GM19043 (cell line): Measurements from ENCODE around the gene GTPBP1.

Source experiments
- ATAC-seq: cut with Tn5 transposase; IDR thresholded peaks from one replicate; pipeline ENCODE4 v1.9.1; 2021; ENCODE audit warnings: low read depth; ENCODE audit not compliant: unreplicated experiment

GTPBP1 gene

DNA sequence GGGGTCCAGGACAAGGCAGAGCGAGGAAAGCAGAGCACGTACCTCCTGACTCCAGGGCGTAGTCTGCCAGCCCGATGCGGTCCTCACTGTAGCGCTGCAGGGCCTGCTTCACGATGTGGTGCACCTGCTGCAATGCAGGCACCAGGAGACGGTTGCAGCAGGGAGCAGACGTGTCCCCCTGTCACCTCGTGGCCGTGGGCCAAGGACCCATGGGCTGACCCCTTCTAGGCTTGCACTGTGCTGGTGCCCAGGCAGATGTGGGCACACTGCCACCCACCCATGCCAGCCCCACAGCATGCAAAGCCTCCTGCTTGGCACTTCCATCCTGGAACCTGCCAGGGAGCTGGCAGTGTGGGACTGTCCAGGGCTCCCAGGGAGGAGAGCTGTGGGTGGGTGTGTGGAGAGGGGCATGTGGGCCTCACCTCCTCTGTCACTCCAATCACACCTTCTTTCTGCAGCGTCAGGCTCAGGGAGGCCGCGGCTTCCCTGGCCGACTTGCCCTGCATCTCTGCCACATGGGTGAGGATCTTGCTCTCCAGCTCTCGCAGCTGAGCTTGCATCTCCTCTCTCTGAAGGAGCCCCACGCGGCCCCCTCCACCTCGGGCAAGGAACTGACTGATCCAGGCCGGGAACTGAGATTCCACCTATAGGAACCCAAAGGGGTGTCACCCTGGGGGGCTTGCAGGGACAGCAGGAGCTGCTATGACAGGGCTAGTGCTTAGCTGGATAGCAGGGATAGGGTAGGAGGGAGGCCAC, 33.7 kb downstream of the GTPBP1 start:
- no peak for ATAC-seq

GRCh38 chr22:38740116-38740723, 34.5 kb downstream of the GTPBP1 start:
- no peak for ATAC-seq

- ATAC-seq = no peak
Observed at GRCh38 chr22:38740754-38741153, 35.0 kb downstream of the GTPBP1 start.

- no peak for ATAC-seq
Observed at GRCh38 chr22:38741166-38741565, 35.4 kb downstream of the GTPBP1 start.

- no peak for ATAC-seq
Observed at GRCh38 chr22:38741576-38741975, 35.8 kb downstream of the GTPBP1 start.

DNA sequence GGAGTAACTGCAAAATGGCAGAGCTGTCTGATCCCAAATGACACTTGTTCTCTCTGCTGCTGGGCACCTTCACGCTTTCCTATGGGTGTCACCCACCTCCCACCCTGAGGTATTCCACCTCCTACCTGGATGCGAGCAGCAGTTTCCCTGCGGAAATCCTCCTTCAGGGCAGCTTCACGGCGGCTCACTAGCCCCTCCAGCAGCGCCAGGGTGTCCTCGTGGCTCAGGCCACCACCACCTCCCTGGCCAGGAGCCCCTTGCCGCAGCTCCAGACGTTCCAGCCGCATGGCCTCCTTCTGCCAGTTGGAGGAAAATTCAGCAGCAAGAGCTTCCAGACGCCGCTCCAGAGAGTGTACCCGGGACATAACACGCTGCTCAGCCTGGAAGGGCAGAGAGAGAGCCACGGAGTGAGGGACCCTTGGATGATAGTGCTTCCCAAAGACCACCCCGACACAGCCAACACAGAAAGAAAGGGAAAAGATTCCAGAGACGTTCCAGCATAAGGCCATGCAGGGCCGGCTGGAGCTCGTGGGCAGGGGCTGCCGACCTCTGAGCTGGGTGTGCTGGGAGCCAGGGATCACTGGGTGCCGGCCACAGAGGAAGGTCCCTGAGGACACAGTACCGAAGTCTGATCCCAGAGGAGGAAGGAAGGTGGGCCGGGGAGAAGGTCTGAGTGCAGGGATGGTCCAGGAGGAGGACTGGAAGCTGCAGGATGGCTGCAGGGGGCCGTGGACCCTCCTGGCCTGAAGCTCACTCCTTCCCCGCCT, 36.6 kb downstream of the GTPBP1 start:
- no peak for ATAC-seq

- ATAC-seq = no peak
Observed at GRCh38 chr22:38744981-38745380, 39.2 kb downstream of the GTPBP1 start.

- no peak for ATAC-seq
Observed at GRCh38 chr22:38745676-38746460, 40.1 kb downstream of the GTPBP1 start.

DNA sequence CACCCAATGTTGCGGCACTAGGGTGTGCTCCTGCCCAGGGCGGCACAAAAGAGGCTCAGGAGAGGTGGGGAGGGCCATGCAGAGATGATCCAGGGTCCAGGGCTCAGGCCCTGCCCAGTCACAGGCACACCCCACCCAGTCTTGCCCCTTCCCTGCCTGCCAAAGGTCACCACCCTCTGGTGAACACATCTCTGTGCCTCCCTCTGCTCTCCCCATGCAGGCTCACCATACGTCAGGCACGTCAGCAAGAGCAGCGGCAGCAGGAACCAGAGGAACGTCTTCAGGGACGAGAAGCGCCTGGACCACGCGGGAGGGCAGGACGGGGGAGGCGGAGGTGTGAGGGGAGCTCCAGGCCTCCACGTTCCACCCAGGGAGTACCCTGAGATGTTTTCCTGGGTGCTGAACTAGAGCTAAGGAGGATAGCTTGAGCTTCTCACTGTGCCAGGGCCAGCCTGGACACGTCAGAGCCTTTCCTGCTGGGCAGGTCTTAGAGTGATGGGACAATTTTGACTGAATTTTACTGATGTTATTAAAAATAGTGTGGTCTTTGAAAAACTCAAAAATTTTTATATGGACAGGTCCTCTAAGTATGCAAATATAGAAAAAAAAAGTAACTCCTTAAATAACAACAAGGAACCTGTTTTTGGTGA, 42.9 kb downstream of the GTPBP1 start:
- no peak for ATAC-seq

GRCh38 chr22:38750104-38750503, 44.4 kb downstream of the GTPBP1 start:
- ATAC-seq = no peak

DNA sequence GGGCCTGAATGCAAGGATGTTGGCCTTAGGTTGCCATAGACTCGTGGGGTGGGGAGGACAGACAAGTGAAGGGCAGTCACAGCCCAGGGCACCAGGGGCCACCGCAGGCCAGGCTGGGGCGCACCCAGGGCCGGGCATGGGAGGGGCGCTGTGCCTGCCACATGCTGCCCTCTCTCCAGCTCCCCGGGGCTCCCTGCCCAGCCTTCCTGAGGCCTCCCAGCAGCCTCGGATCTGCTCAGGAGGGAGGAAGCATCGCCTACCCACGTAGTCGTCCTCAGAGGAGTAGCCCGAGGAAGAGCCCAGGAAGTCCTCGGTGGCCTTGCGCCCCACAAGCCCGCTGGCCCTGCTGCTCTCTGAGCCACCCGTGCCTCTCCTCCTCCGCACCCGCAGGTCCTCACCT, 44.9 kb downstream of the GTPBP1 start:
- ATAC-seq = no peak

- ATAC-seq = no peak
Observed at GRCh38 chr22:38751066-38751421, 45.3 kb downstream of the GTPBP1 start.

GRCh38 chr22:38751422-38752346, 45.9 kb downstream of the GTPBP1 start:
- no peak for ATAC-seq

DNA sequence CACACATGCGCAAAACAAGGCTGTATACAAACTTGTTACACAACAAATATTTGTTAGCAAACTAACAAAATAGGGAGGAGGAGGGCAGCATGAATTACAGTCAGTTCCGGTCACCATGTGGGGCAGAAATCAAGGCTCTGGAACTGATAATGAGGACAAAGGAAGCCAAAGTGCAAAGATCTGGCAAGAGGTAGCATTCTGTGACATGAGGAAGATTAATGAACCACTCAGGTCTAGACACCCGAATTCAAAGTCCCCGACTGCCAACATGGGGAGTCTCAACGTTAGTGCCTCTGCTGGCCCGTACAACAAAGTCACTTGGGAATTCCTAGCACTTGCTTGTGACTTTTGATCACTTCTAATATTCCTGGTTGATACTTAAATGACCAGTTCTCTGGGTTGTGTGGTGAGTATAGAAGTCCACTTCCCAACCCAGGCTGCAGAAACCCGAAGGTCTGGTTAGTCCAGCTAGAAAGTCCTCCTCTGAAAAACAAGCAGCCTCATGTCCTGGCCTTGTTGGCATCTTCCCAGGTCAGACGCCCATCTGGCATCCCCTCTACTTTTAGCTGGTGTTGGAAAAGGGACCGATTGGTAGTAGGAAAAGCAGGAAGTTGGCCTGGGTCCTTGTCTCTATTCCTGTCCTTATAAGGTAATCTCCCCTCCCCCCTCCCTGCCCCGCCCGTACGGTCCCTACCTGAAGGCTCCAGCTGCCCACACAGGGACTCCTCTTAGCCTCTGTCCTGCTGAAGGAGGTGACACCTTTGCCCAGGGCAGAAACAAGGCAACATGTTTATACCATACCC, 48.4 kb downstream of the GTPBP1 start:
- no peak for ATAC-seq

GRCh38 chr22:38754751-38755154, 49.0 kb downstream of the GTPBP1 start:
- ATAC-seq = no peak

- peak; percentile 32 for ATAC-seq
Observed at GRCh38 chr22:38755155-38755910, 49.6 kb downstream of the GTPBP1 start.

GRCh38 chr22:38755911-38756532, 50.3 kb downstream of the GTPBP1 start, which contains the start of gene SUN2:
Gene SUN2, minus strand, starts transcription at chr22:38755998. Its CDS starts 3,370 bp downstream, at chr22:38752628.
- ATAC-seq = peak; percentile 66
